ENCODE data around the gene TESK1.

TESK1 gene
- total RNA-seq: 25.5 to 48.8 (median 28.6) reads per million in 9 experiments

GRCh38 chr9:35604578-35605350, at the start of gene TESK1:
Gene TESK1 (plus strand): TSS chr9:35605262. CDS start chr9:35605620, 358 bp downstream.
- peak; percentile 44 for ATAC-seq (replicated peaks)
- peak within 1 kb of the TSS; percentile 97 to 99 for H3K4me3 Mint-ChIP-seq
- peaks cover 26 to 31% of the 10 kb centered on the region in 2 donors for H3K4me1 Mint-ChIP-seq (ENCODE audit: low read depth in 2 of 2)
- no peaks in the 10 kb centered on the region for H3K9me3 Mint-ChIP-seq
- peaks cover 26% of the 10 kb centered on the region for H3K36me3 Mint-ChIP-seq (ENCODE audit: insufficient read depth)
- H3K27me3 Mint-ChIP-seq: no peaks in the 10 kb centered on the region
- peak; percentile 74 to 79 (median 76) for DNase-seq
- peak within 1 kb of the TSS; percentile 93 to 97 for H3K27ac Mint-ChIP-seq

- Mint-ChIP-seq H3K27me3 (peaks cover 3 to 8% of the 10 kb centered on the region in 2 donors), H3K27ac (no peak overlapping the region), H3K4me1 (ENCODE audit: low read depth in 2 of 2) (peaks cover 0 to 2% of the 10 kb centered on the region in 2 donors), H3K9me3 (no peaks in the 10 kb centered on the region), H3K4me3 (no peak overlapping the region), H3K36me3 (ENCODE audit: insufficient read depth) (no peaks in the 10 kb centered on the region)
- DNase-seq (no peak), ATAC-seq (replicated peaks) (no peak)
These were observed 49.2 kb upstream of the TESK1 start for GRCh38 chr9:35555881-35556280.

- H3K27ac Mint-ChIP-seq: no peak overlapping the region
- peaks cover 0 to 2% of the 10 kb centered on the region in 2 donors for H3K4me1 Mint-ChIP-seq (ENCODE audit: low read depth in 2 of 2)
- H3K9me3 Mint-ChIP-seq: no peaks in the 10 kb centered on the region
- no peak overlapping the region for H3K4me3 Mint-ChIP-seq
- no peaks in the 10 kb centered on the region for H3K27me3 Mint-ChIP-seq
- ATAC-seq (replicated peaks) (no peak), DNase-seq (no peak)
- no peaks in the 10 kb centered on the region for H3K36me3 Mint-ChIP-seq (ENCODE audit: insufficient read depth)
These were observed 48.3 kb upstream of the TESK1 start for GRCh38 chr9:35556776-35557175.

- ATAC-seq (replicated peaks): no peak
- Mint-ChIP-seq H3K27ac (peak overlapping the region in 1 of 2 donors; percentile 36), H3K36me3 (ENCODE audit: insufficient read depth) (no peaks in the 10 kb centered on the region), H3K27me3 (no peaks in the 10 kb centered on the region), H3K4me3 (no peak overlapping the region), H3K9me3 (no peaks in the 10 kb centered on the region), H3K4me1 (ENCODE audit: low read depth in 2 of 2) (peaks cover 0 to 2% of the 10 kb centered on the region in 2 donors)
- no peak for DNase-seq
These were observed 47.7 kb upstream of the TESK1 start for GRCh38 chr9:35557320-35557719.

GRCh38 chr9:35558185-35558584, 46.9 kb upstream of the TESK1 start:
- no peak for ATAC-seq (replicated peaks)
- no peaks in the 10 kb centered on the region for H3K27me3 Mint-ChIP-seq
- no peak overlapping the region for H3K4me3 Mint-ChIP-seq
- peaks cover 0 to 2% of the 10 kb centered on the region in 2 donors for H3K4me1 Mint-ChIP-seq (ENCODE audit: low read depth in 2 of 2)
- H3K36me3 Mint-ChIP-seq (ENCODE audit: insufficient read depth): no peaks in the 10 kb centered on the region
- H3K9me3 Mint-ChIP-seq: no peaks in the 10 kb centered on the region
- no peak for DNase-seq
- H3K27ac Mint-ChIP-seq: no peak overlapping the region

GRCh38 chr9:35559792-35560530, 45.1 kb upstream of the TESK1 start:
- Mint-ChIP-seq H3K27me3 (peaks cover 0 to 8% of the 10 kb centered on the region in 2 donors), H3K36me3 (ENCODE audit: insufficient read depth) (no peaks in the 10 kb centered on the region)
- ATAC-seq (replicated peaks): no peak

GRCh38 chr9:35560625-35561337, 44.3 kb upstream of the TESK1 start:
- Mint-ChIP-seq H3K4me3 (no peak overlapping the region), H3K27ac (no peak overlapping the region), H3K27me3 (peaks cover 0 to 8% of the 10 kb centered on the region in 2 donors), H3K9me3 (no peaks in the 10 kb centered on the region), H3K4me1 (ENCODE audit: low read depth in 2 of 2) (peaks cover 0 to 2% of the 10 kb centered on the region in 2 donors), H3K36me3 (ENCODE audit: insufficient read depth) (no peaks in the 10 kb centered on the region)
- no peak for ATAC-seq (replicated peaks)
- no peak for DNase-seq

More at GRCh38 chr9:35559792-35560530, 45.1 kb upstream of the TESK1 start:
- H3K9me3 Mint-ChIP-seq: no peaks in the 10 kb centered on the region
- no peak for DNase-seq
- peaks cover 0 to 2% of the 10 kb centered on the region in 2 donors for H3K4me1 Mint-ChIP-seq (ENCODE audit: low read depth in 2 of 2)
- H3K27ac Mint-ChIP-seq: no peak overlapping the region
- H3K4me3 Mint-ChIP-seq: no peak overlapping the region

GRCh38 chr9:35561468-35562261, 43.4 kb upstream of the TESK1 start:
- ATAC-seq (replicated peaks) (no peak), DNase-seq (no peak)
- H3K27me3 Mint-ChIP-seq: peaks cover 0 to 8% of the 10 kb centered on the region in 2 donors
- H3K4me3 Mint-ChIP-seq: no peak overlapping the region
- H3K36me3 Mint-ChIP-seq (ENCODE audit: insufficient read depth): no peaks in the 10 kb centered on the region
- H3K4me1 Mint-ChIP-seq (ENCODE audit: low read depth in 2 of 2): peaks cover 0 to 4% of the 10 kb centered on the region in 2 donors
- H3K9me3 Mint-ChIP-seq: no peaks in the 10 kb centered on the region
- H3K27ac Mint-ChIP-seq: no peak overlapping the region

GRCh38 chr9:35562895-35563780, 41.9 kb upstream of the TESK1 start:
- no peak overlapping the region for H3K27ac Mint-ChIP-seq
- ATAC-seq (replicated peaks) (no peak), DNase-seq (no peak)
- peaks cover 0 to 8% of the 10 kb centered on the region in 2 donors for H3K27me3 Mint-ChIP-seq
- no peaks in the 10 kb centered on the region for H3K9me3 Mint-ChIP-seq
- no peak overlapping the region for H3K4me3 Mint-ChIP-seq
- peaks cover 0 to 4% of the 10 kb centered on the region in 2 donors for H3K4me1 Mint-ChIP-seq (ENCODE audit: low read depth in 2 of 2)
- H3K36me3 Mint-ChIP-seq (ENCODE audit: insufficient read depth): no peaks in the 10 kb centered on the region

- DNase-seq (no peak), ATAC-seq (replicated peaks) (no peak)
- Mint-ChIP-seq H3K4me1 (ENCODE audit: low read depth in 2 of 2) (peaks cover 0 to 4% of the 10 kb centered on the region in 2 donors), H3K27me3 (peaks cover 0 to 8% of the 10 kb centered on the region in 2 donors), H3K27ac (peak overlapping the region in 1 of 2 donors; percentile 39), H3K9me3 (no peaks in the 10 kb centered on the region), H3K4me3 (no peak overlapping the region), H3K36me3 (ENCODE audit: insufficient read depth) (no peaks in the 10 kb centered on the region)
These were observed 41.3 kb upstream of the TESK1 start for GRCh38 chr9:35563791-35564197.

- no peak for DNase-seq
- Mint-ChIP-seq H3K27ac (peak overlapping the region in 1 of 2 donors; percentile 39), H3K9me3 (no peaks in the 10 kb centered on the region)
These were observed 40.4 kb upstream of the TESK1 start for GRCh38 chr9:35564658-35565061.

GRCh38 chr9:35566417-35566816, 38.6 kb upstream of the TESK1 start:
- H3K27ac Mint-ChIP-seq: no peak overlapping the region

More at GRCh38 chr9:35564658-35565061, 40.4 kb upstream of the TESK1 start:
- Mint-ChIP-seq H3K36me3 (ENCODE audit: insufficient read depth) (no peaks in the 10 kb centered on the region), H3K27me3 (peaks cover 0 to 8% of the 10 kb centered on the region in 2 donors), H3K4me1 (ENCODE audit: low read depth in 2 of 2) (peaks cover 0 to 4% of the 10 kb centered on the region in 2 donors), H3K4me3 (no peak overlapping the region)
- ATAC-seq (replicated peaks): no peak

More at GRCh38 chr9:35566417-35566816, 38.6 kb upstream of the TESK1 start:
- DNase-seq: no peak
- H3K4me3 Mint-ChIP-seq: no peak overlapping the region
- H3K4me1 Mint-ChIP-seq (ENCODE audit: low read depth in 2 of 2): peaks cover 8 to 13% of the 10 kb centered on the region in 2 donors
- H3K27me3 Mint-ChIP-seq: peaks cover 0 to 8% of the 10 kb centered on the region in 2 donors
- no peaks in the 10 kb centered on the region for H3K9me3 Mint-ChIP-seq
- ATAC-seq (replicated peaks): no peak
- no peaks in the 10 kb centered on the region for H3K36me3 Mint-ChIP-seq (ENCODE audit: insufficient read depth)

Measured in effector memory CD8-positive, alpha-beta T cell (primary cell).